Islet of Langerhans (tissue), 1 donor: ENCODE results near the gene CDH22.

ENCODE experiments used
- FAIRE-seq: peaks from one replicate; lab custom pipeline; 2011; peaks lifted over from hg19 to GRCh38; lab: Jason Lieb, UNC

The CDH22 gene

DNA sequence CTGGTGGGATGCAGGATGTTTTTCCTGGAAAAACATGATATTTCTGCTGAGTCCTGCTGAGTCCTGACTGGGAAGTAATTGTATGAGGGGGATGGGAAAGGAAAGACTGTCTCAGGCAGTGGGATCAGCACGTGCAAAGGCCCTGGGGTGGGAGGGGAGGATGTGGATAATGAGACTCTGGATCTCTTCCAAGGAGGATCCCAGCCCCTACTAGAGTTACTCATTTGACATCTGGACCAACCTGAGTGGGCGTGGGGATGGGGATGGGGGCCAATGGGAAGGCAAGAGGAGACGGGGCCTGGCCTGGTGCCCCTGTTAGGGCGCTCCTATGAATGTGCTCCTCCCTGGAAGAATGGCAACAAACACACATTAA is 117.1 kb downstream of the CDH22 start:
- no peak for FAIRE-seq

DNA sequence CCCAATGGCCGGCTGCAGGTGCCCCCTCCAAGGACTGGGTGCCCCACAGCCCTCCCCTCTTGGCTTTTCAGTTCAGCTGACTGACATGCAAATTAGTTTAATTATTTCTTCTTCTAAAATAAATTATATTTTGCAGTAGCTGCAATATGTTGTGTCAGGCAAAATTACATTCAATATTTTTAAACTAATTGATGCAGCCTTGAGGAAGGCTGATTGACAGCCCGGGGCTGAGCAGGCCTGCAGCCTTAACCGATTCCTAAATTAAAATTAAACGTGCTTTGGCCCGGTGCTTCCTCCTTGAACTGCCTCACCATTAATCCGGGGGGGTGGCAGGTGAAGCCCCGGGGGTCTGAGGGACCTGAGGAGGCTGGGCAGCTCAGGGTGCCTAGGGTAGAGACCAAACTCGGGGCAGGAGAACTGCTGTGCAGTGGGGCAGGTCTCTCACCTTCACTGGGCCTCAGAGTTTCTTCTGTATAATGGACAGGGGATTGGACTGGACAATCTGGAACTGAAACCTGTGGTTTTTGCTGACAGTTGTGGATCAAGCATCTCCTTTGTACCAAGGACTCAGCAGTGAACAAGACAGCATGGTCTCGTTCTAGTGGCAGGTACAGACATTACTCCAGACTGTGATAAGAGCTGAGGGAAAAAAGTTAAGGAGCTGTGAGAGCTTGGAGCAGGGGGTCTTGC is 117.7 kb downstream of the CDH22 start:
- no peak for FAIRE-seq

DNA sequence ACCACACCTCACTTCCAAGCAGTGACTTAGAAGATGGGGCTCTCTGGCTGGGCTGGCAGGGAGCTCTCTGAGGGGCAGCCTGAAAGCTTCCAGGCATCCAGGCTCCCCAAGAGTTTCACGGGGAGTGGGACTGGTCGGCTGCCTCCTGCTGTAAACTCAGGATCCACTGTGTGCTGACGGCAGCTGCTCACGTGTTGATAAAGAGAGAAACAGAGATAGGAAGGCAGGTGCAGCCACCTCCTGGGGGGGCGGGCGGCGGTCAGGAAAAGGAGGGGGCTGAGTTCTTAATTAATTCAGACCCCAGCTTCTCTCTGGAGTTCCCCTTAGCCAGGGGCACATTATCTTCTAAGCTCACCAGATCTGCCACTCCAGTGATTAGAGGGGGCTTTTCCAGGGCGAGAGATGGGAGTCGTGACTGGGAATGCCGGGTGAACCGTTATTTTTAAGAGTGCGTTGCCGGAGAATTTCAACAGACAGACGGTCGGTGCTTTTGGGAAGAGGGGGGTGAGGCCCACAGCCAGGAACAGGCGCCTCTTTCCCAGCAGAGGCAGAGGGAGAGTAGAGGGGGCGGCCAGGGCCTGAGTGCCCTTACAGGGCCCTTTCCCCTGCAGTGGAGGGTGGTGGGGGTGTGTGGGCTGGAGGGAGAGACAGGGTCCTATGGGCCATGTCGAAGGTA is 119.3 kb downstream of the CDH22 start:
- FAIRE-seq, result no peak

DNA sequence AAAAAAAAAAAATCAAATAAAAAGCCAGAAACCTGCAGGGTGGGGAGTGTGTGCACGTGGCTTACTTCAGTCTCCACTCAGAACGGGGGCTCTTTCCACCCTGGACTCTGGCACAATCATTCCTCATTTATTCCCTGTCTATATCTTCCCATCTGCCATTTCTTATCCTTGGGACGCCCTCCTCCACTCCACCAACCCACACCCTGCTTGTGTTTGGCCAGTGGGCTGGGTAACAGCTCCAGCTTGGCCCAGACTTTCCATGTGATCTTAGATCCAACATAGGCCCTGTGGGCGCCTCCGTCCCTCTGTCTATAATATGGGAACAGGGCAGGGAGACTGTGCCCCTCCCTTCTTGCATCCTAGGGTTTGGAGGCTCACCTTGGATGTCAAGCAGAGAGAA is 122.1 kb downstream of the CDH22 start:
- no peak for FAIRE-seq

DNA sequence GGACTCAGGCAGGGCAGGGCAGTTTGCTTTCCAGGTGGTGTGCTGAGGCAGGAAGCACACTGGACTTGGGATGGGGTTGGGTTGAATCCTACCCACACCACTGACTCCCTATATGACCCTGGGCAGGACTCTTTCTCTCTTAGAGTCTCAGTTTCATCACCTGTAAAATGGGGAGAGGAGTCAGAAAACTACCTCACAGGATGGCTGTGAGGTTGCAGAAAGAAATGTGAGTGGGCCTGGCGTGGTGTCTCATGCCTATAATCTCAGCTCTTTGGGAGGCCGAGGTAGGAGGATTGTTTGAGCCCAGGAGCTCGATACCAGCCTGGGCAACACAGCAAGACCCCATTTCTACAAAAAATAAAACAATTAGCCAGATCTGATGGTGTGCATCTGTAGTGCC is 122.9 kb downstream of the CDH22 start:
- FAIRE-seq, result no peak

DNA sequence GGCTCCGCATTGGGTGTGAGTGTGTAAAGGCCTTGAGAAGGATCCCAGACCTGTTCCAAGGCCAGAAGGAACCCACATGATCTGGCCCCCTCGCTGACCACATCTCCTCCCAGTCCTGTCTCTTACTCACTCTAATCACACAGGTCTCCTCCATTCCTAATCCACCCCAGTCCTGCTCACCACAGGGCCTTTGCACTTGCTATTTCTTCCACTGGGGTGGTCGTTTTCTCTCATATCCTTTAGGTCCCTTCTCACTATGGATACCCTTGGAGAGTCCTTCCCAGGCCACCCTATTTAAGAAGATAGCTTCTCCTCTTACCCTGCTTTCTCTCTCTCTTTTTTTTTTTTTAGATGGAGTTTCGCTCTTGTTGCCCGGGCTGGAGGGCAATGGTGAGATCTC is 124.5 kb downstream of the CDH22 start:
- FAIRE-seq, result no peak

DNA sequence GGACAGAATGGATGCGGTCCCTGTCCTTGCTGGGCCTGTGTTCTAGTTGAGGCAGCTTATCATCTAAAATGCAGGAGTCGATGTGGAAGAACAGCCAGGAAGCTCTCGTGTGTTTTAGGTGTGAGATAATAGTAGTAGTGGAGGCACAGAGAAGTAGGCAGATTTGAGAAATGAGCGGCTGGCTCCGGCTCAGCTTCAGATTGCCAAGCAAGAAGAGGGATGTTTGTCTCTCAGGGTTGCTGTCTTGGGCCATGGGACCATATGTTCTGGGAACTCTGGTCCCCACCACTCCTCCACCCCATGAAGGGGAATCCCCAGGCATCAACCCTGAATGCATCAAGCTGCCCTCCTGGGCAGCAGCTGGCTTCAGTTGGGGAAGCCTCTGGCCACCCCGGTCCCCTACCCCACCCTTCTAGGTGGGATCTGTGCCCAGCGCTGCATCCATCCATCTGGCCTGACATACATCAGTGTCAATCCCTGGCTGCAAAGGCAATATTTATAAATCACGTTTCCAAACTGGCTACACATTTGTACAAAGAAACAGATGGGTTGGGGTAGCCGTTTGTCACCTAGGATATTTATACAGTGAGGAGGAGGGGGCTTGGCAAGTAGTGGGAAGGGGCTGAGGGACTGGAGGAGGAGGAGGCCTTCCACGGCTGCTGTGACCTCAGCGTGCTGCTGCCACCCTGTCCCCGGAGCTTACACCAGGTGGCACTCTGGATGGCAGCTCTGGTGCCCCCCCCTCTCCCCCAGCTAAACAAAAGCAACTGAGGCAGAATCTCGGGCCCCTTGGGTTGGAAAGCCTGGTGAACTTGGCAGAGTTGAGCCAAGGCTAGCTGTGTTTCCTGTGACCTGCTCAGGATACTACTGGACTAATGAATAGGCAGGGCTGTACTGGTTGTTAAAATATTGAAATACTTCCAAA is 125.8 kb downstream of the CDH22 start:
- no peak for FAIRE-seq

DNA sequence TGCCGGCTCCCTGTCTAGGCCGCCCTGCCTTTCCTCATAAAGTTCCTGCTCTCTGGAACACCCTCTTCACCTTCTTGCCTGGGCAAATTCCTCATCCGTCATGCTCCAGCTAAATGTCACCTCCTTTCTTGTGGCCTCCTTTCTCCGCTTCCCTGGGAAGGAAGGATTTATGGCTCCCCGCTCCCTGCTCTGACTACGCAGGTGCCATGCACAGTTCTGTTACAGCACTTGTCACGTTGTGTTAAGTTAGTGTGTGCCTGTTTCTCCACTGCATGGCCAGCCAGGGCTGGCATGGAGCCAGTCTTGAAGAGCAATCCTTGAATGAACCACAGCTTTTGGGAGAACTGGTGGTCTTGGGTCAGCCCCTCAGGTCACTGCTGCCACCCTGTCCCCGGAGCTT is 128.4 kb downstream of the CDH22 start:
- FAIRE-seq, result no peak

DNA sequence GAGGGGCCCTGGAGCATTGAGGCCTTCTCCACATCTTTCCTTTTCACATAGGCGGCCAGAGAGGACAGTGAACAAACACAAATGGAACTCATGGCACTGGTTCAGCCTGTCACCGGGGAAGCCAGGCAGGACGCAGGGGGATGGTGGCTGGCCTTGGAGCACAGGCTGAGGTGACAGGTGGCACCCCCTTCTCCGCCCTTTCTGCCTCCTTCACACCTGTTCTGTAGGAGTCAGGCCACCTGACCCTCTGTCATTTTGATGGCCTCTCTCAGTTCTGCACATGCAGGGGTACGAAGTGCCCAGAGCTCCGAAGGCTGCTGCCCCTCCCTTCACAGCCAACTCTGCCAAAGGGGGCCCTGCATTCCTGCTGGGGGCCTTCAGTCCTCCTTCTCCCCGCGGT is 129.4 kb downstream of the CDH22 start:
- FAIRE-seq, result no peak

DNA sequence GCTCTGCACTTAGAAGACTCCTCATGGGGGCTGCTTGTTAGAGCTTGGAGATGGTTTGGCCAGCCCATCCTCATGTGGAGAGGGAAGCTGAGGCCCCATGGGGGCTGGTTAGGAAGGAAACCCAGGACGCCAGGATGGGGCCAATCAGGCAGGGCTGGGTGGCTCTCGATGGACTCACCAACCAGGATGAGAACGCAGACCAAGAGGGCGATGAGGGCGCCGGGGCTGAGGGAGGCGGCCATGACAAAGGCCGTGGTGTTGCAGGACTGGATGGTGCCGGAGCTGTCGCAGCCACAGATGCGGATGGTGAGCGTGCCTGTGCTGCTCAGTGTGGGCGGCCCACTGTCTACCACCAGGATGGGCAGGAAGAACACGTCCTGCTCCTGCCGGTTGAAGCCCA is 130.5 kb downstream of the CDH22 start:
- no peak for FAIRE-seq

DNA sequence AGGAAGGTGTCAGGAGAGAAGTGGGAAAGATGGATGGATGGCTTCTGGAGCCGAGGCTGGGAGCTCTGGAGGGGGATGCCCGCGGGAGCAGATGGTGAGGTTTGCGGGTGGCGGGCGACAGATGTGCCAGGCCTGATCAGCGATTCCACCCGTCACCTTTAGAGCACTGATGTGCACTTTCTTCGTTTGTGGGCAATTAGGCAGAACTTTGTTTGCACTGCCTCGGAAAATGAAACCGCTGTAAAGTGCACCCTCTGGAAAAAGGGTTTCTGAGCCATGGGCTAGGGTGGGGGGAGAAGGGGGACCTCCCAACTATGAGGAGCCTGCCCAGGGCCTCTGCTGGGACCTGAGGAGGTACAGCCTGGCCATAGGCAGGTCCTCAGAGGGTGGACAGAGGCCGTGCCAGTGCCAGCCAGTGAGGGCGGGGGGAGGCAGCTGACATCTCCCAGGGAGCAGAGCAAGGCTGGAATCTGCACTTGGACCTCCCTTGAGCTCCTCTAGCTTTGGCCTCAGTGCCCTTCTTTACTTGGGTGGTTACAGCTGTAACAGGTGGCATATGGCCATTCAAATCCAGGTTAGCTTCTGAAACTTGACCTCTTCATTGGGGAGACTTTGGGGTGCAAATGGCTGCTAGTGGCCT is 131.4 kb downstream of the CDH22 start:
- FAIRE-seq, result no peak

DNA sequence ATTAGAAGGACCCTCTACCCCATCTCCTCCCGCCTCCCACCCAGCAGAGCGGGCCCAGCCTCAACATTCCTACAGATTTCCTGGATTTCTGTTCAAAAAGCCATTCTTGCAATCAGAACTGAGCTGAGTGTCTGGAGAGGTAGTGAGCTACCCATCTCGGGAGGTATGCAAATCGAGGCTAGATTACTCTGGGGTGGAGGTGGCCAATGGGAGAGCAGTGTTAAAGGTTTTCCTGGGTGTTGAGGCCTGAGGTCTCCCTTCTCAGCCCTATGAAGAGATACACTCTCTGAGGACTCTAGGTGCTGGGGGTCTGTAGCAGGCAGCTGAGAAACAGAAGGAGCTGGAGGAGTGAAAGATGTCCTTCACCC is 133.2 kb downstream of the CDH22 start:
- no peak for FAIRE-seq

DNA sequence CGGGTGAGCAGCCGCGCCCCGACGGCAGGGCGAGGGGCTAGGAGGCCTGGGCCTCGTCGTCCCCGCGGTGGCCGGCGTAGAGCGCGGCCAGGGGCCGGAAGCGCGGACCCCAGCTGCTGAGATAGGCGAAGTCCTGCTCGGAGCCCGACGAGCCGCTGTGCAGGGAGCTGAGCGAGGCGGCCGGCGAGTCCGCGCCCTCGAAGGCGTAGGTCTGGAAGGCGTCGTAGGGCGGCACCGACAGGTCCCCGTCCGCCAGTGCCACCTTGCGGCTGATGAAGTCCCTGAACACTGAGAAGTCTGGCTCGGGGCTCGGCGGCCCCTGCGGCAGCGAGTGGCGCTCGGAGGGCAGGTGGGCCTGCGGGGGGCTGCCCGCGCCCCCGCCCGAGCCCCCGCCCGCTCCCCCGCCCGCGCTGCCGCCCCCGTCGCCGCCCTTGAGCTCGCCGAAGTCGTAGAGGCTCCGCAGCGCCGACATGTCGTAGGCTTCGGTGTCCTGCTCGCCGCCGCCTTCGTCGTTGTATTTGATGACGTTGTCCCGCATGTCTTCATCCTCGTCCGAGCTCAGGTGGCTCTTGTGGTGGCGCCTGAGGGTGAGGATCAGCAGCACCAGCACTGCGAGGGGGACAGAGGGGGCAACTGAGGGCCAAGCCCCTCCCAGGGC is 133.7 kb downstream of the CDH22 start:
- FAIRE-seq, result no peak

DNA sequence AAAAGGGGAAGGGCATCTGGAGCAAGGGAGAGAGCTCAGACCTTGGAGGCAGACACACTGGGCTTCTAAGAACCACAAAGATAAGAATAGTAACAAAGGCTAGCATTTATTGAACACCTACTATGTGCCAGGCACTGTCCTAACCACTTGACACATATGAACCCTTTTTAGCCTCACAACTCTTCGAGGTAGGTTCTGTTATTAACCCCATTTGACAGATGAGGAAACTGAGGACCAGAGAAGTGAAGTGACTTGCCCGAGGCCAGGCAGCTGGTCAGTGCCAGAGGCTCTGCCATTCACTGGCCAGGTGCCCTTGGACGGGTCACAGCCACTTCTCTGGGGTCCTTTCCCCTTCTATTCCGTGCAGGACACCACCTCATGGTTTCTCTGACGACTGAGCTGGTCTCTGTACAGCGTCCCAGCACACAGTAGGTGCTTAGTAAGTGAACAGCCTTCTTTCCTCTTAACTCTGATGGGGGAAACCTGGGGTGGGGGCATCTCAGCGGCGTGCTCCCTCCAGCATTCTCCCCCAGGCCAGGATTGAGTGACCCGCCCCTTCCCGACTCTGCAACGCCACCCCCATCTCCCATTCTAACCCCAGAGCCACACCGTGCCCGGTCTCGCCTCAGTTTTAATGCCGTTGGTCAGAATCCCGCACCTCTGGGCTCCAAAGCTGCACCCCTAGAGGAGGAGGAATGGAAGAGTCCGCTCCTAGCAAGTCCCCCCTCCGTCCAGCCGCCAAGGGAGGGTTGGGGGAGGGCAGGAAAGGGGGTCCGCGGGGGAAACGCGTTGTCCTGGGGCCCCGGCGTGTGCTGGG is 134.4 kb downstream of the CDH22 start:
- FAIRE-seq, result no peak

DNA sequence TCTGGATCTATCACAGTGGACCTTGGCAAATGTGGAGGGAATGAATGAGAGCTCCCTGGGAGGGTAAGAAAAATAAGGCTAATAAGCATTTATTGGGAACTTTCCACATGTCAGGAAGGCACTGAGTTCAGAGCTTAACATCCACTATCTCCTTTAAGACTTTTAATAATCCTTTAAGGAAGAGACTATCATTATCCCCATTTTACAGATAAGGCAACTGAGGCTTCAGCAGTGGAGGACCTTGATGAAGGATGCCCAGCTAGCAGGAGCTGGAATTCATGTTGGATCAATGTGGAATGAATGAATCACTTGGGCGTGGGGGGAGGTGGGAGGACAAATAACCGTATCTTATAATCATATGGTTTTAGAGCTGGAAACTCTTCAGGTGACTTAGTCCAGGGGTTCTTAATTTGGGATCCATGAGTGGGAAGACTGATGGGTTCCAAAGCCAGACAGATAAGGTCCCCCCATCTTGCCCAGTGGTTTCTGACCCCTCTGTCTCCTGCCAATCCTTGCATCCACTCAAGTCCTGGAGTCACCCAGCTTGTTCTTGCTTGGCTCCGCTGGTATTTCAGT is 135.2 kb downstream of the CDH22 start:
- FAIRE-seq, result no peak

DNA sequence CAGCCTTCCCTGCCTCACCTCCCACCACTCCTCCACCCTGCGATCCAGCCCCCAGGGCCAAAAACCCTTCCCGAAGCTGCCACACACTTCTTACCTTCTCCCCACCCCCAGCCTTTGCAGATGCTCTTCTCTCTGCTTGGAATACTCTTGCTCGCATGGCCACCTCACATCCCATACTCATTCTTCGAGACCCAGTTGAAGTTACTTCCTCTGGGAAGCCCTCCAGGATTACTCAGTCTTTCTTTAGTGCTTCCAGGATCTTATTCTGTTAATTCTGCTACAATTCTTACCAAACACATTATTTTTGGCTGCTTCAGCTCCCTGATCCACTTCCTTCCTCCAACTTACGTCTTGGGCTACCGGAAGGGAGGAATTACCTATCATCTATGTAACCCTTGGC is 135.8 kb downstream of the CDH22 start:
- no peak for FAIRE-seq

DNA sequence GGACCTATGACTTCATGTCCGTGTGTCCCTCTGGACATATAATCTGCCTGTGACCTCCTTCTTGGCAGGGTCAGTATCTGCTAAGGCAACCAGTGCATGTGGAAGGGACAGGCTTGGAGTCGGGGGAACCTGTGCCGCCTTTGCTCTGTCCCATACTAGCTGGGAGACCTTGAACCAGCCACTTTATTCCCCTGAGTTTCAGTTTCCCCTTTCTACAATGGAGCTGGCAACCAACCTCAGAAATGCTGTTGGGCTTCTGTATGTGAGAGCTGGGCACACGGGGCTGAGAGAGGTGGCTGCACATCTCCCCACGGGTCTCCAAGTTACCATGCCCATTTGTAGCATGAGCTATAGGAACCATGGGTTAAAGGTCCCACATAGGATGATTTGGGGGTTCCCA is 136.4 kb downstream of the CDH22 start:
- FAIRE-seq, result no peak

DNA sequence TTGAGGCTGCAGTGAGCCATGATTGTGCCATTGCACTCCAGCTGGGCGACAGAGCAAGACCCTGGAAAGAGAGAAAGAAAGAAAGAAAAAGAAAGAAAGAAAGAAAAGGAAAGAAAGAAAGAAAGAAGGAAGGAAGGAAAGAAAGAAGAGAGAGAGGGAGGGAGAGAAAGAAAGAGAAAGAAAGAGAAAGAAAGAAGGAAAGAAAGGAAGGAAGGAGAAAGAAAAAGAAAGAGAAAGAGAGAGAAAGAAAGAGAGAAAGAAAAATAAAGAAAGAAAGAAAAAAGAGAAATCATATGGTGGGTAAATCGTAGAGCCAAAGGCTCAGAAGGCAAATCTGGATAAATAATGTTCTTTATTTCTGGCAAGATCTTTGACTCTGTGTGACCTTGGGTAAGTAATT is 136.8 kb downstream of the CDH22 start:
- FAIRE-seq, result no peak

DNA sequence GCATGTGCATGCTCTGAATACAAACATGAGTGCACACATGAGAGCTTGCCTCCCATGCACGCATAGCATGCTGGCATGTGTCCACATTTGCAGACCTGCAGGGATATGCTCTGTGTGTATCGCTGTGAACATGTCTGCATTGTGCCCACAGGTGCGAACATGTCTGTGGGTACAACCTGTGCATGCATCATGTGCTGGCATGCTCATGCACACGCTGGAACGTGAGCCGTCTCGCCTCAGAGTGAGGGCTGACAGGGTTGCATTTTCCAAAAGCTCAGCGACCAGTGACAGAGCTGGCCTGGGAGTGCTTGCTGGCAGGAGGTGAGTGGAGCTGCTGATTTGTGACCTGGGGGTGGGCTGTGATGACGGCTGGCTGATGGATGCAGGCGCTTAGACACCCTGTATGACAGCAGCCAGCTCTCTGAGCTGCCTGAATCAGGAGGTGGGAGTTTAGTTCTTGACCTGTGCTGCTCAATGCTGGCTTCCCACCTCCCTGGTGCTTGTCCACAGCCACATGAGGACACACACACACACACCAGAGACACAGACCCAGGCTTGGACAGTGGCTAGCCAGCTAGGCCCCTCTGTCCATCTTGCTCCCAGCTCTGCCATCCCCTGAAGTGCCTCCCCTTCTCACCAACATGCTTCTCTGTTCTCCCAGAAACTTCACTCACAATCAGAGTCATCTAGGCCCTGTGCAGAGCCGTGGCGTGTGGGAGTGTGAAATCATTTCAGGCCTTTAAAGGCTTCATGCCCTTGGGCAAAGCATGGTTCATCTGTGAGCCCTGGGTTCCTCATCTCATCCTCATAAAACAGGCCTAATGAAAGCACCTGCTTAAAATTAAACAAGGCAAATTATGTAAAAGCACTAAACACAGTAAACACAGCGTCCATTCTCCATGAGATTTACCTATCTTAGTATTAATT is 138.8 kb downstream of the CDH22 start:
- no peak for FAIRE-seq

DNA sequence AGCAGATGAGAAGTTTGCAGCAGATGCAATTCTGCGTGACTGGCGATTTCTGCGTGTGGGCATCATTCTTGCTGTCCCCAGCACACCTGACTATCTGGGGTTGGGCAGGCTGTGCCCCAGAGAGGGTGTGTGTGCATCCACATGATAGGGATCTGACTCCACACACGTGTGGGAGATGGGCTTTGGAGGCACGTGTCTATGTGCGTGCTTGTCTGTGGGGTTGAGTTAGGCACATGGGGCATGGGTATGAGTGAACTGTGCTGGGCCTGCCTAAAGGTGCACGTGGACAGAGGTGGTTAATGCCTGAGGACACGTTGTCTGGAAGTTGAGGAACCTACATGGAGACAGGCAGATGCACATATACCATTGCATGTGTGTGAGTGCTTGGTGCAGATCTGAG is 139.9 kb downstream of the CDH22 start:
- no peak for FAIRE-seq
